Stimulated activated CD4-positive, alpha-beta T cell treated with anti-CD3 and anti-CD28 coated beads, Interleukin-2, amount 100 ng/mL, for 48 hours (primary cell): Measurements from ENCODE around the gene HES6.

Source experiments
- DNase-seq, 2 donors: peaks; one replicate each; pipeline ENCODE4 v3.0.0-alpha.2; 2020

HES6 gene

GRCh38 chr2:238252766-238253630 is 13.2 kb upstream of the HES6 start:
- DNase-seq = no peak

- no peak for DNase-seq
Measured at GRCh38 chr2:238251986-238252385, 12.1 kb upstream of the HES6 start.

- no peak for DNase-seq
Measured at GRCh38 chr2:238251331-238251730, 11.5 kb upstream of the HES6 start.

GRCh38 chr2:238250896-238251295 is 11.1 kb upstream of the HES6 start:
- no peak for DNase-seq

- DNase-seq = no peak
Measured at GRCh38 chr2:238247841-238248453, 8.1 kb upstream of the HES6 start.

- no peak for DNase-seq
Measured at GRCh38 chr2:238247002-238247822, 7.4 kb upstream of the HES6 start.

- DNase-seq = no peak
Measured at GRCh38 chr2:238244151-238244550, 4.3 kb upstream of the HES6 start.

- no peak for DNase-seq
Measured at GRCh38 chr2:238243496-238244076, 3.7 kb upstream of the HES6 start.

- no peak for DNase-seq
Measured at GRCh38 chr2:238242731-238243495, 3.1 kb upstream of the HES6 start.

GRCh38 chr2:238241970-238242369 is 2.1 kb upstream of the HES6 start:
- DNase-seq = no peak

- no peak for DNase-seq
Measured at GRCh38 chr2:238240757-238241711, 1.2 kb upstream of the HES6 start.

GRCh38 chr2:238239543-238239862 is 335 bp downstream of the HES6 start:
- DNase-seq = peak in 1 of 2 donors; percentile 18

- peak in 1 of 2 donors; percentile 23 for DNase-seq
Measured at GRCh38 chr2:238238766-238239542, 884 bp downstream of the HES6 start.

GRCh38 chr2:238238311-238238765 is 1.5 kb downstream of the HES6 start:
- no peak for DNase-seq

- no peak for DNase-seq
Measured at GRCh38 chr2:238237431-238238135, 2.3 kb downstream of the HES6 start.

GRCh38 chr2:238236571-238236970 is 3.3 kb downstream of the HES6 start:
- no peak for DNase-seq

- DNase-seq = no peak
Measured at GRCh38 chr2:238235856-238236255, 4.0 kb downstream of the HES6 start.

- no peak for DNase-seq
Measured at GRCh38 chr2:238235331-238235732, 4.5 kb downstream of the HES6 start.

GRCh38 chr2:238233625-238234024 is 6.2 kb downstream of the HES6 start:
- DNase-seq = no peak

GRCh38 chr2:238231809-238232208 is 8.0 kb downstream of the HES6 start:
- DNase-seq = no peak
